GM18507 (cell line): ENCODE data around the gene CCL27.
"Not testable (repeated sequence)": the region's sequence is repeated elsewhere in the genome, so short reads cannot be mapped to it uniquely, and the experiment has no call there.

Experiments used
- DNase-seq: peaks from one replicate; pipeline ENCODE4 v3.0.0; 2011; ENCODE audit warnings: low read depth; ENCODE audit not compliant: insufficient read length; ENCODE audit errors: extremely low spot score
- FAIRE-seq: peaks from 2 replicates; lab custom pipeline; 2011; peaks lifted over from hg19 to GRCh38; lab: Jason Lieb, UNC

The CCL27 gene

GRCh38 chr9:34653151-34654072 is 9.0 kb downstream of the CCL27 start:
- DNase-seq (no peak), FAIRE-seq (no peak)

DNA sequence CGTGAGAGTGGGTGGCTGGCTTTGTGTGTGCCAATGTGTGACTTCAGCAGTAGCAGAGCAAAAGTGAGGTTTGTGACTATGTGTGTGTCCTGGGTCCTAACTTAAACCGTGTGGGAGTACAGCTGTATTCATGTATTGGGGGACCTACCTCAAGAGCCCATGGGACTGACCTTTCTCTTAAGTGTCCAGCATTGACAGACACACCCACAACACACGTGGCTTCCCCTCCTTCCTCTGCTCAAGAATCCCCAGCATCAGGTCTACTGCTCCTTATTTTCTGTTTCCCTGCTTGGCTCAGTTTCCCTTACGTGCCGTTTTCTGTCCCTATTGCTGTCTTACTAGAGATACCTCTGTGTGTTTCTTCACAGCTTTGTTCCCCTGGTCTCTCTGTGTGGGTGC is 9.9 kb downstream of the CCL27 start:
- FAIRE-seq (no peak), DNase-seq (no peak)

GRCh38 chr9:34651876-34652601 is 10.4 kb downstream of the CCL27 start, which contains the start of gene IL11RA:
TSS of gene IL11RA (plus strand) at chr9:34652185. CDS start at chr9:34655218, 3,033 bp downstream.
- FAIRE-seq (no peak), DNase-seq (no peak)

GRCh38 chr9:34651321-34651720 is 11.1 kb downstream of the CCL27 start:
- DNase-seq, result no peak
- FAIRE-seq, result no peak

DNA sequence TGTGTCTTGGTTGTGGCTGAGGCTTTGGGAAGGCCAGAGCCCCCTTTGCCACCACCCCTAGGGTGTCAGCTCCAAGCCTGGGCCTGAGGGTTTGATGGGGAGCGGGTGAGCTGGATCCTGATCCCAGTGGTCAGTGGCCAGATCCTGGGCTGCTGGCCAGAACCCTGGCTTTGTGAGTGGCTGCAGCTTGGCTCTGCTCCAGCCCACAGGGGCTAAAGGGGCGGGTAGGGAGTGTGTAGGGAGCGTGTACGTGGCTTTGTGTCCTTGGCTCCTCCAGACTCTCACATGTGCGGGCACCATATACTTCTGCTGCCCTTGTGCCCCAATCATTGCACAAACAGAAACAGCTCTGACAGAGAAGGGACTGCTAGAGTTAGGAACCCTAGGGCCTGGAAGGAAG is 11.6 kb downstream of the CCL27 start:
- FAIRE-seq, result no peak
- DNase-seq, result no peak

- FAIRE-seq, result no peak
- no peak for DNase-seq
Measured at GRCh38 chr9:34648673-34649072, 13.8 kb downstream of the CCL27 start.

DNA sequence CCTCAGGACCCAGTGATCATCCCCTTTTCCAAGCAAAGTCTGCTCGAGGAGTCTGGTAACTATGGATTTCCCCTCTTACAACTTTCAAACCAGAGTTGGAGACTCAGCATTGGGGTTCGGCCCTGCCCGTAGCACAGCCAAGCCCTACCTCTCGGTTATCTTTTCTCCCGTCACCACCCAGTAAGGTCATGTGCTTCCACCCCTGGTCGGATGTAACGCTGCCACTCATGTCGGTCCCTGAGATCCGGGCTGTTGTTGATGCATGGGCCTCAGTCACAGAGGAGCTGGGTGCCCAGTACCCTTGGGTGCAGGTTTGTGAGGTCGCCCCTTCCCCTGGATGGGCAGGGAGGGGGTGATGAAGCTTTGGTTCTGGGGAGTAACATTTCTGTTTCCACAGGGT is 14.8 kb downstream of the CCL27 start:
- FAIRE-seq, result no peak
- no peak for DNase-seq

DNA sequence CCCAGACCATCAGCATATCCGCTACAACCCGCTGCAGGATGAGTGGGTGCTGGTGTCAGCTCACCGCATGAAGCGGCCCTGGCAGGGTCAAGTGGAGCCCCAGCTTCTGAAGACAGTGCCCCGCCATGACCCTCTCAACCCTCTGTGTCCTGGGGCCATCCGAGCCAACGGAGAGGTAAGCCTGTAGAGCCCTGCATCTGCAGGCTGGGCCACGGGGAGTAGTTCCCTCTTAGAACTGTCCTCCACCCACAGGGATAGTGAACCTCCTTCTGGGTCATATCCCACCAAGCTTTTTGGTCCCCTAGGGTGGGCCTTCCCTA is 15.4 kb downstream of the CCL27 start:
- no peak for FAIRE-seq
- no peak for DNase-seq

DNA sequence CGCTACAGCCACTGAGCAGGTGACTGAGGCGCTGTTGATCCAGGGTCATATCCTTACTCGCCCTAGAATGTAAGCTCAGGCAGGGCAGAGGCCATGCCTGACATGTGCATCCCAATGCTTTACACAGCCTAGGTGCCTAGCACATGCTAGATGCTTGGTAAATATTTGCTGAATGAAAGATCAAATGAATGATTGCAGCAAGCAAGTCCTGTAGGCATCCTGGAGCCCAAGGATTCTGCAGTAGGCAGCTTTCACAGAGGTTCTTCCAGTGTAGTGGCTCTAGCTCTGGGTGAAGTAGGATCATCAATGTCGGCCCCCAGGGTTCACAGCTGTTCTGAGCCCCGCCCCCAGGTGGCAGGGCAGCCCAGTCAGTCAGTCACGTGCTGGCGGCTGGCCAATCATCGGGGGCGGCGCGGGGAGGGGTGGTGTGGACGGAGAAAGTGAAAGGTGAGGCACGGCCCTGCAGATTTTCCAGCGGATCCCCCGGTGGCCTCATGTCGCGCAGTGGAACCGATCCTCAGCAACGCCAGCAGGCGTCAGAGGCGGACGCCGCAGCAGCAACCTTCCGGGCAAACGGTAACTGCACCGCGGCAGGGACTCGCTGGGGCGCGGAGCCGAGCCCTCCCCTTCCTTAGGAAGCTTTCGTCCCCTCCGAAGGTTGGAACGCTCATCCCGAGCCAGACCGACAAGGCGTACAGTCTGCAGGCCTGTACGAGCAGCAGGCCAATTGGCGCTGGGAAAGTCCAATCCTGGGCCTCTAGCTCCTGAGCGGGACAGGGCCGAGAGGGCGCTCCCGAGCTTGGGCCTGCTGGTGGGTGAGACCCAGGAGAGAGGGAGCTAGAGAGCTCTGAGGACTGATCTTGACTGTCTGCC is 16.0 kb downstream of the CCL27 start, which contains the start of gene GALT:
TSS of gene GALT (plus strand) at position 465 of the 873 bp plus-strand sequence. CDS start at position 495, 30 bp downstream.
- peak; percentile 94 for DNase-seq
- peak; percentile 97 for FAIRE-seq

DNA sequence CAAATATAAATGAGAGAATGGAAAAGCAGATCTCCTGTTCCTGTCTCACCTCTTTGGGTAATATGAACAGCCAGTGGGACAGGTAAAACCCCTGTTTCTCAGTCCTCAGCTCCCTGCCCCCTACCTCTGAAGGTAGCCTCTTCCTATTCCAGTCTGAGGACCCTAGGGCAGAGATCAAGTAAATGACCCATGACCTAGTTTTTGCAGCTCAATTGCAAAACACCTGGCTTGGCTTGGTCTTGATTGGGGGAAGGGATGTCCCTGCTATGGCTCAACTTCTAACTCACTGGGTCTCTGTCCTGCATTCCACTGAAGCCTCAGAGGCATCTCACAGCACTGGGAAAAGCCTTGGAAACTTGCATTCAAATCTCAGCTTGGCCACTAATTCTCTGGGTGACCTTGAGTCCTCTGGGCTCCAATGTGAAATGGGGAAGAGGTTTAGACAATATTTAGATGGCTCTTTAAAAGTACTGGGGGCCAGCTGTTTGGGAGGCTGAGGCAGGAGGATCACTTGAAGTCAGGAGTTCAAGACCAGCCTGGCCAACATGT is 17.6 kb downstream of the CCL27 start:
- DNase-seq, result no peak
- FAIRE-seq, result no peak

DNA sequence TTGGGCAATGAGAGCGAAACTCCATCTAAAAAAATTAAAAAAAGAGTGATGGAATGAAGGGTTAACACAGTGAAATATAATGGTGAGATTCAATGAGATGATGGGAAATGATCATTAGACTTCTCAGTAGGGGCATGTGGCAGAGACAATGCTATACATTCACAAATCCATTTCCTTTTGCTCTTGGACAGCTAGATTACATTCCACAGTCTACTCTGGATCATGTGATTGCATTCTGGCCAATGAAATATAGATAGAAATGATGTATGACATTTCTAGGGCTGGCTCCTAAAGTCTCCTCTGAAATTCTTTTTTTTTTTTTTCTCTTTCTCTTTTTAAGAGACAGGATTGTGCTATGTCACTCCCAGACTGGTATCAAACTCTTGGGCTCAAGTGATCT is 19.8 kb downstream of the CCL27 start:
- DNase-seq, result no peak
- FAIRE-seq, result no peak

- FAIRE-seq, DNase-seq: not testable (repeated sequence)
Measured at GRCh38 chr9:34639322-34639721, 23.1 kb downstream of the CCL27 start.

DNA sequence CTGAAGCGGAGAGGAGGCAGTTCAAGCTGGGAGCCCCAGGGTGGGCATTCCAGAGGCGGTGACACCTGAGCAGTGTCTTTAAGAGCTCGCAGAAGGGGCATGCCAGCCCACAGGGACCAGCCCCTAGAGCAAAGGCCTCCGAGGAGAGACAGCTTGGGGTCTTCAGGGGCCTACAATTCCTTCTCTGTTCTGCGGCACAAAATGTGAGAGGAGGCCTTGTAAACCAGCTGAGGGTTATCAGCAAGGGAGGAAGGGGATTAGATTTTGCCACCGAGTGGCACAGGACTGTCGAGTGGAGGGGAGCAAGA is 24.4 kb downstream of the CCL27 start:
- FAIRE-seq, result no peak
- no peak for DNase-seq

GRCh38 chr9:34637356-34638137 is 24.9 kb downstream of the CCL27 start, which contains the start of gene SIGMAR1:
TSS of gene SIGMAR1 (minus strand) at chr9:34637787. CDS start at chr9:34637697, 90 bp downstream.
- peak; percentile 83 for DNase-seq
- FAIRE-seq, result peak; percentile 86

- no peak for FAIRE-seq
- DNase-seq, result no peak
Measured at GRCh38 chr9:34636791-34637355, 25.6 kb downstream of the CCL27 start.

- FAIRE-seq, result no peak
Measured at GRCh38 chr9:34635556-34635955, 26.9 kb downstream of the CCL27 start.

DNA sequence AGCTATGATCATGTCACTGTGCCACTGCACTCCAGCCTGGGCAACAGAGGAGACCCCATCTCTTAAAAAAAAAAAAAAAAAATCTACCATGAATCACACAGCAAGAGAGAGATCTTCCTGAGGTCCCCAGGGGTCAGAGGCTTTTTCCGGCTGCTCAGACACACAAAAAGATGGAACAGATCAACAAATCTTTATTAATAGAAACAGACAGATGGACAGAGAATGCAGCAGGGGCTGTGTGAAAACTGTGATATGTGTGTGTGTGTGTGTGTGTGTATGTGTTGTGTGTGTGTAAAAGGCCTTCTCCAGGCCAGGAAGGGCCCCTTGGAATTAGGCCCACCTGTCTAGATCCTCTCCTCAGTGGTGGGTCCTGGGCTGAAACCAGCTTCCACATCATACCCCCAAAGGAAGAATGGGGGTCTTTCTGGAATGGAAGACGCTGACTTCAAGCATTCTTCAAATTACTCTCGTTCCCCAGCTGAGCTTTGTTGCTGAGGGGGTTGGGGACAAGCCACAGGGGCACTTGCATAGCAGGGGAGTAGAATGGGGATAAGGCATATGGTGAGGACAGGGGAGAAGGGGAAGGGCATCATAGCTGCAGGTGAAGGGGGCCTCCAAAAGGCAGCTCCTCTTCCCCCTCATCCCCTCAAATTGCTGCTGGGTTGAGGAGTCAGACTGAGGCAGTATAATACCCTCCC is 27.8 kb downstream of the CCL27 start:
- no peak for FAIRE-seq

More at GRCh38 chr9:34635556-34635955, 26.9 kb downstream of the CCL27 start:
- DNase-seq, result no peak

More for the DNA sequence above, 27.8 kb downstream of the CCL27 start:
- DNase-seq, result no peak
